HepG2 (cell line): ENCODE data around the gene ESPN. TPM values are rescaled to one million over a fixed set of nuclear protein-coding genes. Genes with fewer than 3 reads are reported as not detected.

Experiments used
- ELF3 ChIP-seq: IDR thresholded peaks from 2 replicates; pipeline ENCODE4 v1.6.1; 2016; ENCODE audit warnings: missing genetic modification reagents, missing compliant biosample characterization
- ETV5 ChIP-seq: IDR thresholded peaks from 2 replicates; pipeline ENCODE4 v1.6.1; 2018; ENCODE audit warnings: missing biosample characterization, missing genetic modification reagents, inconsistent platforms, borderline replicate concordance
- HINFP ChIP-seq: sonication (generic); formaldehyde crosslinking; IDR thresholded peaks from 2 replicates; pipeline ENCODE4 v1.4.0; 2020; ENCODE audit warnings: low read depth, mild to moderate bottlenecking, missing genetic modification reagents
- IKZF1 ChIP-seq: fragments of 450-650 bp; IDR thresholded peaks from 2 replicates; pipeline ENCODE4 v1.7.1; 2016
- MAZ ChIP-seq, 2 experiments: sonication (generic) in 1 of 2; formaldehyde crosslinking in 1 of 2; IDR thresholded peaks; 2 replicates each; pipeline versions ENCODE4 v1.5.0 to v1.6.1; 2012 to 2020; ENCODE audit warnings: low read depth in 2 of 2, mild to moderate bottlenecking in 2 of 2, borderline replicate concordance in 1 of 2, improper control_type of control experiment in 1 of 2, low read length in 1 of 2, missing genetic modification reagents in 1 of 2, moderate library complexity in 1 of 2
- NCOA5 ChIP-seq: sonication (generic); formaldehyde crosslinking; IDR thresholded peaks from 2 replicates; pipeline ENCODE4 v1.4.0; 2020; ENCODE audit warnings: missing genetic modification reagents
- SALL1 ChIP-seq: sonication (generic); formaldehyde crosslinking; IDR thresholded peaks from 2 replicates; pipeline ENCODE4 v1.8.0; 2022; ENCODE audit warnings: mild to moderate bottlenecking, missing genetic modification reagents
- SKIL ChIP-seq: sonication (generic); formaldehyde crosslinking; IDR thresholded peaks from 2 replicates; pipeline ENCODE4 v1.8.0; 2022; ENCODE audit warnings: missing genetic modification reagents, mild to moderate bottlenecking, moderate library complexity, borderline replicate concordance
- SPEN ChIP-seq: sonication (generic); formaldehyde crosslinking; IDR thresholded peaks from 2 replicates; pipeline ENCODE4 v1.5.1; 2020; ENCODE audit warnings: low read depth, mild to moderate bottlenecking, missing genetic modification reagents
- ZBTB20 ChIP-seq: sonication (generic); formaldehyde crosslinking; IDR thresholded peaks from 2 replicates; pipeline ENCODE4 v1.8.1; 2023; ENCODE audit warnings: missing genetic modification reagents, low read depth, mild to moderate bottlenecking, borderline replicate concordance
- ZBTB7A ChIP-seq: sonication (generic); formaldehyde crosslinking; IDR thresholded peaks from 2 replicates; pipeline ENCODE4 v1.8.0; 2022; ENCODE audit warnings: mild to moderate bottlenecking, missing genetic modification reagents
- ZFY ChIP-seq: sonication (generic); formaldehyde crosslinking; IDR thresholded peaks from 2 replicates; pipeline ENCODE4 v1.4.0; 2020; ENCODE audit warnings: missing genetic modification reagents
- polyA plus RNA-seq, 8 experiments: library from polyadenylated mRNA; depleted of rRNA in 3 of 8; stranded (reverse) in 7 of 8; unstranded in 1 of 8; fragments of >200 nt; fragmentation: Illumina TruSeq in 4 of 8; extraction: Trizol in 4 of 8; gene quantifications; 2 replicates each; pipeline versions ENCODE4 v1.2.1 to v1.2.3, GENCODE V29; 2011 to 2016; ENCODE audit warnings: low read depth in 4 of 8, missing spikeins in 1 of 8, mixed read lengths in 1 of 8; ENCODE audit not compliant: insufficient read depth in 1 of 8
- total RNA-seq, 5 experiments: library from RNA; depleted of rRNA; stranded (reverse); fragments of >200 nt; fragmentation: Illumina TruSeq; extraction: Trizol; gene quantifications; 2 replicates each; pipeline ENCODE4 v1.2.3, GENCODE V29; 2016; ENCODE audit warnings: low read depth in 1 of 5
- TF ChIP-seq, protein P1 (sequence below): conservative IDR thresholded peaks from 2 replicates; pipeline ENCODE4 v1.6.1; 2018; ENCODE audit warnings: missing genetic modification reagents
- TF ChIP-seq, protein P2 (sequence below): sonication (generic); formaldehyde crosslinking; IDR thresholded peaks from 2 replicates; pipeline ENCODE4 v1.5.0; 2020; ENCODE audit warnings: mild to moderate bottlenecking, missing genetic modification reagents, borderline replicate concordance
- TF ChIP-seq, protein P3 (sequence below): sonication (generic); formaldehyde crosslinking; IDR thresholded peaks from 2 replicates; pipeline ENCODE4 v1.4.0; 2020; ENCODE audit warnings: missing genetic modification reagents

ESPN gene
- total and polyA plus RNA-seq, 2 of the 13 experiments (the other 11 are each of a cell fraction or from before 2014, with no cell fraction given) = 48.6 to 54.2 TPM

DNA sequence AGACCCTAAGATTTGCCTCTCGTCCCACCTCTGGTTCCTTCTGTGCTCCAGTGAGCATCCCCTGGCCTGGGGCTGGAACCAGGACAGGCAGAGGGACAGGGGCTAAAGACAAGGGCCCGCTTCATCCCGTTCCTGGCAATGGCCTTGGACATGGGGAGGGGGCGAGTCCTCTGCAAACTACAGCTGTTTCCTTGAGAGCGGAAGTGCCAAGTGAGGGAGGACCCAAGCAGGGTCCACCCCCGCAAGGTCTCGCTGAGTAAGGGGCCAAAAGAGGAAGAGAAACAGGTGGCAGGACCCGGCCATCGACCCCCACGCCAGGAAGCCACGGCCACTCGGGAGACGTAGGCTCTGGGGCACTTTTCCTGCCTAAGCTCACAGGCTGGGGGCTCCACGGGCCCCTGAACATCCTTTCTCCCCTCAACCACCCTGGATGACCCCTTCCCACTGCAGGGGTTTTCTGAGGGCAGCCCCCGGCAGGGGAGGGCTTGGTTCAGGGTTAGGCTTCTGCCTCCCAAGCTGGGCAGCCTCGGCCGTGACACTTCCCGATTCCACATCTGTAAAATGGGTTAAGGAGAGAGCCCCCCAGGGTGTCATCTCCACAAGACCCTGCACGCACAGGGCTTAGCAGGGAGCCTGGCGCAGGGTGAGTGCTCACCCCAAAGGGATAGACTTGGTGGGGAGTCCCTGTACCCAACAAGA is 84.8 kb downstream of the ESPN start (continued):
- no peak for TF ChIP-seq SPEN
- TF ChIP-seq ZBTB7A (CRISPR knock-in tag) = peak; percentile 71; the same call in 1 of the 2 replicates
- TF ChIP-seq, protein P1, sequence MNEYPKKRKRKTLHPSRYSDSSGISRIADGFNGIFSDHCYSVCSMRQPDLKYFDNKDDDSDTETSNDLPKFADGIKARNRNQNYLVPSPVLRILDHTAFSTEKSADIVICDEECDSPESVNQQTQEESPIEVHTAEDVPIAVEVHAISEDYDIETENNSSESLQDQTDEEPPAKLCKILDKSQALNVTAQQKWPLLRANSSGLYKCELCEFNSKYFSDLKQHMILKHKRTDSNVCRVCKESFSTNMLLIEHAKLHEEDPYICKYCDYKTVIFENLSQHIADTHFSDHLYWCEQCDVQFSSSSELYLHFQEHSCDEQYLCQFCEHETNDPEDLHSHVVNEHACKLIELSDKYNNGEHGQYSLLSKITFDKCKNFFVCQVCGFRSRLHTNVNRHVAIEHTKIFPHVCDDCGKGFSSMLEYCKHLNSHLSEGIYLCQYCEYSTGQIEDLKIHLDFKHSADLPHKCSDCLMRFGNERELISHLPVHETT (CRISPR knock-in tag) = no peak
- TF ChIP-seq, protein P2, sequence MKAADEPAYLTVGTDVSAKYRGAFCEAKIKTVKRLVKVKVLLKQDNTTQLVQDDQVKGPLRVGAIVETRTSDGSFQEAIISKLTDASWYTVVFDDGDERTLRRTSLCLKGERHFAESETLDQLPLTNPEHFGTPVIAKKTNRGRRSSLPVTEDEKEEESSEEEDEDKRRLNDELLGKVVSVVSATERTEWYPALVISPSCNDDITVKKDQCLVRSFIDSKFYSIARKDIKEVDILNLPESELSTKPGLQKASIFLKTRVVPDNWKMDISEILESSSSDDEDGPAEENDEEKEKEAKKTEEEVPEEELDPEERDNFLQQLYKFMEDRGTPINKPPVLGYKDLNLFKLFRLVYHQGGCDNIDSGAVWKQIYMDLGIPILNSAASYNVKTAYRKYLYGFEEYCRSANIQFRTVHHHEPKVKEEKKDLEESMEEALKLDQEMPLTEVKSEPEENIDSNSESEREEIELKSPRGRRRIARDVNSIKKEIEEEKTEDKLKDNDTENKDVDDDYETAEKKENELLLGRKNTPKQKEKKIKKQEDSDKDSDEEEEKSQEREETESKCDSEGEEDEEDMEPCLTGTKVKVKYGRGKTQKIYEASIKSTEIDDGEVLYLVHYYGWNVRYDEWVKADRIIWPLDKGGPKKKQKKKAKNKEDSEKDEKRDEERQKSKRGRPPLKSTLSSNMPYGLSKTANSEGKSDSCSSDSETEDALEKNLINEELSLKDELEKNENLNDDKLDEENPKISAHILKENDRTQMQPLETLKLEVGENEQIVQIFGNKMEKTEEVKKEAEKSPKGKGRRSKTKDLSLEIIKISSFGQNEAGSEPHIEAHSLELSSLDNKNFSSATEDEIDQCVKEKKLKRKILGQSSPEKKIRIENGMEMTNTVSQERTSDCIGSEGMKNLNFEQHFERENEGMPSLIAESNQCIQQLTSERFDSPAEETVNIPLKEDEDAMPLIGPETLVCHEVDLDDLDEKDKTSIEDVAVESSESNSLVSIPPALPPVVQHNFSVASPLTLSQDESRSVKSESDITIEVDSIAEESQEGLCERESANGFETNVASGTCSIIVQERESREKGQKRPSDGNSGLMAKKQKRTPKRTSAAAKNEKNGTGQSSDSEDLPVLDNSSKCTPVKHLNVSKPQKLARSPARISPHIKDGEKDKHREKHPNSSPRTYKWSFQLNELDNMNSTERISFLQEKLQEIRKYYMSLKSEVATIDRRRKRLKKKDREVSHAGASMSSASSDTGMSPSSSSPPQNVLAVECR (CRISPR knock-in tag) = peak; percentile 39; the same call in 1 of the 2 replicates
- no peak for TF ChIP-seq IKZF1
- TF ChIP-seq NCOA5 (CRISPR knock-in tag) = no peak
- TF ChIP-seq ELF3 (CRISPR knock-in tag) = 0 out of 2 replicates have a peak, but pooled peaks have one; percentile 15
- no peak for TF ChIP-seq MAZ (IDR thresholded peaks at IDR 0.05; ENCODE audit: borderline replicate concordance, low read depth, low read length)
- TF ChIP-seq MAZ (CRISPR knock-in tag; IDR thresholded peaks at IDR 0.05; ENCODE audit: low read depth) = 0 out of 2 replicates have a peak, but pooled peaks have one; percentile 35
- TF ChIP-seq SALL1 (CRISPR knock-in tag) = peak; percentile 31; the same call in 1 of the 2 replicates
- TF ChIP-seq, protein P3, sequence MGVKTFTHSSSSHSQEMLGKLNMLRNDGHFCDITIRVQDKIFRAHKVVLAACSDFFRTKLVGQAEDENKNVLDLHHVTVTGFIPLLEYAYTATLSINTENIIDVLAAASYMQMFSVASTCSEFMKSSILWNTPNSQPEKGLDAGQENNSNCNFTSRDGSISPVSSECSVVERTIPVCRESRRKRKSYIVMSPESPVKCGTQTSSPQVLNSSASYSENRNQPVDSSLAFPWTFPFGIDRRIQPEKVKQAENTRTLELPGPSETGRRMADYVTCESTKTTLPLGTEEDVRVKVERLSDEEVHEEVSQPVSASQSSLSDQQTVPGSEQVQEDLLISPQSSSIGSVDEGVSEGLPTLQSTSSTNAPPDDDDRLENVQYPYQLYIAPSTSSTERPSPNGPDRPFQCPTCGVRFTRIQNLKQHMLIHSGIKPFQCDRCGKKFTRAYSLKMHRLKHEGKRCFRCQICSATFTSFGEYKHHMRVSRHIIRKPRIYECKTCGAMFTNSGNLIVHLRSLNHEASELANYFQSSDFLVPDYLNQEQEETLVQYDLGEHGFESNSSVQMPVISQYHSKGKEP (CRISPR knock-in tag) = no peak
- TF ChIP-seq SKIL = 0 out of 2 replicates have a peak, but pooled peaks have one; percentile 45
- no peak for TF ChIP-seq ZBTB20 (CRISPR knock-in tag)
- 0 out of 2 replicates have a peak, but pooled peaks have one; percentile 26 for TF ChIP-seq HINFP (CRISPR knock-in tag)
- 0 out of 2 replicates have a peak, but pooled peaks have one; percentile 21 for TF ChIP-seq ZFY
- peak; percentile 72 for TF ChIP-seq ETV5 (CRISPR knock-in tag)
